ENCODE results near the gene CLK2.

DNA sequence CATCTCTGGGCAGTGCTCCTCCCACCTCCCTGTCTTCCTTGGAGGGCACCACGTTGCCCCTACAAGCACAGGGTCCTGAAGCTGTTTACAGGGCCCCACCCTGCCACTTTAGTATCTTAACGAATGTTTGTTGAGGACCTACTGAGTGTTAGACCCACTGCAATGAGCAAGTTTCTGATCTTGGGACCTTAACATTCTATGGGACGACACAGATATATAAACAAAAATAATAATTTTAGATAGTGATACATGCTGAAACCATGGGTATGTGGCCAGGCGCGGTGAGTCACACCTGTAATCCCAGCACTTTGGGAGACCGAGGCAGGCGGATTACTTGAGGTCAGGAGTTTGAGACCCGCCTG is 28.2 kb downstream of the CLK2 start:
- no peak for TF ChIP-seq CTCF (IDR thresholded peaks at IDR 0.05 in 8 of 11, conservative IDR thresholded peaks at IDR 0.05 in 3 of 11)
- TF ChIP-seq POLR2A (IDR thresholded peaks at IDR 0.05), result no peak
